Peyer's patch (tissue), 4 donors: ENCODE data around the gene BUB1B. TPM values are rescaled to one million over a fixed set of nuclear protein-coding genes. Genes with fewer than 3 reads are reported as not detected.
"Not testable (repeated sequence)": the region's sequence is repeated elsewhere in the genome, so short reads cannot be mapped to it uniquely, and the experiment has no call there.

Experiments
- DNase-seq, 3 donors: peaks; one replicate each; pipeline ENCODE4 v3.0.0-alpha.2; 2017 to 2019
- H3K27ac ChIP-seq, 4 donors: fragments of 200-600 bp; sonication (generic); one replicate each; pipeline ENCODE4 v1.5.1; 2016 to 2019
- H3K27me3 ChIP-seq, 2 donors: fragments of 200-600 bp; sonication (generic); one replicate each; pipeline ENCODE4 v1.5.1; 2019
- H3K36me3 ChIP-seq, 3 donors: fragments of 200-600 bp; sonication (generic); one replicate each; pipeline ENCODE4 v1.5.1; 2016 to 2019
- H3K4me1 ChIP-seq, 4 donors: fragments of 200-600 bp; sonication (generic); one replicate each; pipeline ENCODE4 v1.5.1; 2016 to 2019
- H3K4me3 ChIP-seq, 4 donors: fragments of 200-600 bp; sonication (generic); 1 replicate in 3 of 4; 2 replicates in 1 of 4; pipeline ENCODE4 v1.5.1; 2016 to 2019; ENCODE audit warnings: mild to moderate bottlenecking in 1 of 4
- H3K9me3 ChIP-seq, 4 donors: fragments of 200-600 bp; sonication (generic); one replicate each; pipeline ENCODE4 v1.5.1; 2016 to 2019; ENCODE audit warnings: mild to moderate bottlenecking in 1 of 4
- POLR2A ChIP-seq, 2 donors: fragments of 450-650 bp; IDR thresholded peaks; one replicate each; pipeline ENCODE4 v1.5.1; 2017; ENCODE audit warnings: antibody characterized with exemption in 2 of 2, mild to moderate bottlenecking in 2 of 2, moderate library complexity in 2 of 2
- total RNA-seq, 4 donors: library from RNA; depleted of rRNA; stranded (reverse); fragments of >200 nt; gene quantifications; one replicate each; pipeline ENCODE4 v1.1.0, GENCODE V29; 2016
- TF ChIP-seq, protein P1 (sequence below), 6 experiments: fragments of 450-650 bp in 4 of 6; fragments of 200-600 bp in 2 of 6; sonication (generic) in 1 of 6; IDR thresholded peaks; one replicate each; pipeline ENCODE4 v1.5.1; 2017 to 2019; ENCODE audit warnings: antibody characterized with exemption in 6 of 6, mild to moderate bottlenecking in 3 of 6, moderate library complexity in 1 of 6

Gene BUB1B, protein sequence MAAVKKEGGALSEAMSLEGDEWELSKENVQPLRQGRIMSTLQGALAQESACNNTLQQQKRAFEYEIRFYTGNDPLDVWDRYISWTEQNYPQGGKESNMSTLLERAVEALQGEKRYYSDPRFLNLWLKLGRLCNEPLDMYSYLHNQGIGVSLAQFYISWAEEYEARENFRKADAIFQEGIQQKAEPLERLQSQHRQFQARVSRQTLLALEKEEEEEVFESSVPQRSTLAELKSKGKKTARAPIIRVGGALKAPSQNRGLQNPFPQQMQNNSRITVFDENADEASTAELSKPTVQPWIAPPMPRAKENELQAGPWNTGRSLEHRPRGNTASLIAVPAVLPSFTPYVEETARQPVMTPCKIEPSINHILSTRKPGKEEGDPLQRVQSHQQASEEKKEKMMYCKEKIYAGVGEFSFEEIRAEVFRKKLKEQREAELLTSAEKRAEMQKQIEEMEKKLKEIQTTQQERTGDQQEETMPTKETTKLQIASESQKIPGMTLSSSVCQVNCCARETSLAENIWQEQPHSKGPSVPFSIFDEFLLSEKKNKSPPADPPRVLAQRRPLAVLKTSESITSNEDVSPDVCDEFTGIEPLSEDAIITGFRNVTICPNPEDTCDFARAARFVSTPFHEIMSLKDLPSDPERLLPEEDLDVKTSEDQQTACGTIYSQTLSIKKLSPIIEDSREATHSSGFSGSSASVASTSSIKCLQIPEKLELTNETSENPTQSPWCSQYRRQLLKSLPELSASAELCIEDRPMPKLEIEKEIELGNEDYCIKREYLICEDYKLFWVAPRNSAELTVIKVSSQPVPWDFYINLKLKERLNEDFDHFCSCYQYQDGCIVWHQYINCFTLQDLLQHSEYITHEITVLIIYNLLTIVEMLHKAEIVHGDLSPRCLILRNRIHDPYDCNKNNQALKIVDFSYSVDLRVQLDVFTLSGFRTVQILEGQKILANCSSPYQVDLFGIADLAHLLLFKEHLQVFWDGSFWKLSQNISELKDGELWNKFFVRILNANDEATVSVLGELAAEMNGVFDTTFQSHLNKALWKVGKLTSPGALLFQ
- 100 to 1,000 TPM in 1 of 4 donors, 10 to 100 TPM in 3; 10.6 to 120 (median 13.3) TPM for total RNA-seq

DNA sequence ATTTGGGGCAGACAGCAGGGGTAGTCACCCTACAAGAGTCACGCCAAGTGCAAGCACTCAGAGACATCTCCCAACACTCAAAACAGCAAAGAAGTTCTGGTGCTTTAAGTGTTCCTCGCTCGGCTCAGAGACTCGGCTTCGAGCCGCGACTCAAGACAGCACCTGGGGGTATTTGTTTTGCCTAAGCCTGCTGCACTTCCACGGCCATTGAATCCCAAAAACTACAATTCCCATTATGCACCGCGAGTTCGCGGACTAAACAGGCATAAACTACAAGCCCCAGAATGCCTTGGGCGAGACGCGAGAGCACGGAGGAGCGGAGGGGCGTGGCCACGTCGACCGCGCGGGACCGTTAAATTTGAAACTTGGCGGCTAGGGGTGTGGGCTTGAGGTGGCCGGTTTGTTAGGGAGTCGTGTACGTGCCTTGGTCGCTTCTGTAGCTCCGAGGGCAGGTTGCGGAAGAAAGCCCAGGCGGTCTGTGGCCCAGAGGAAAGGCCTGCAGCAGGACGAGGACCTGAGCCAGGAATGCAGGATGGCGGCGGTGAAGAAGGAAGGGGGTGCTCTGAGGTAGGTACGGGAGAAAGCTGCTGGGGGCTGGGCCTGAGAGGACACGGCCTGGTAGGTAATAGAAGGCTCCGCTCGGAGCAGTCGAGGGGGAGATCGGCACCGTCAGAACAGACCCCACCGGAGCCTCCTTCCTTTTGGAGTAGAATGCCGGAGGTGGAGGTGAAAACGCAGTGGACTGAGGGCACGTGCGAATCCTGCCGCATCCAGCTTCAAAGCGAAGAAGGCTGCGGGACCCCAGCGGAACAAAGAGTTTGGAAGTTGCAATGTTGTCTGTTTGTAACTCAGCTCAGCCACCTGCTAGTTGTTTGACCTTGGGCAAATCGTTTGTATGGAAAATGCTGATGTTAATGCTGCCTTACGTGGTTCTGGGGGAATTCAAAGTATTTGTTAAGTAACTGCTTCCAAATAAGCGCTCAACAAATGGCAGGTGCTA is at the start of gene BUB1B:
BUB1B (plus strand) TSS at position 381 of the 1,000 bp plus-strand sequence; CDS start at position 533, 152 bp downstream.
- H3K9me3 ChIP-seq: no peaks in the 10 kb centered on the region
- peaks cover 0 to 5% (median 0%) of the 10 kb centered on the region in 4 donors for H3K4me1 ChIP-seq
- peak within 1 kb of the TSS; percentile 44 to 80 (median 62) for H3K4me3 ChIP-seq
- no peaks in the 10 kb centered on the region for H3K27me3 ChIP-seq
- TF ChIP-seq, protein P1, sequence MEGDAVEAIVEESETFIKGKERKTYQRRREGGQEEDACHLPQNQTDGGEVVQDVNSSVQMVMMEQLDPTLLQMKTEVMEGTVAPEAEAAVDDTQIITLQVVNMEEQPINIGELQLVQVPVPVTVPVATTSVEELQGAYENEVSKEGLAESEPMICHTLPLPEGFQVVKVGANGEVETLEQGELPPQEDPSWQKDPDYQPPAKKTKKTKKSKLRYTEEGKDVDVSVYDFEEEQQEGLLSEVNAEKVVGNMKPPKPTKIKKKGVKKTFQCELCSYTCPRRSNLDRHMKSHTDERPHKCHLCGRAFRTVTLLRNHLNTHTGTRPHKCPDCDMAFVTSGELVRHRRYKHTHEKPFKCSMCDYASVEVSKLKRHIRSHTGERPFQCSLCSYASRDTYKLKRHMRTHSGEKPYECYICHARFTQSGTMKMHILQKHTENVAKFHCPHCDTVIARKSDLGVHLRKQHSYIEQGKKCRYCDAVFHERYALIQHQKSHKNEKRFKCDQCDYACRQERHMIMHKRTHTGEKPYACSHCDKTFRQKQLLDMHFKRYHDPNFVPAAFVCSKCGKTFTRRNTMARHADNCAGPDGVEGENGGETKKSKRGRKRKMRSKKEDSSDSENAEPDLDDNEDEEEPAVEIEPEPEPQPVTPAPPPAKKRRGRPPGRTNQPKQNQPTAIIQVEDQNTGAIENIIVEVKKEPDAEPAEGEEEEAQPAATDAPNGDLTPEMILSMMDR (IDR thresholded peaks at IDR 0.05): no peak
- TF ChIP-seq POLR2A (IDR thresholded peaks at IDR 0.05): no peak
- peak within 1 kb of the TSS in 1 of 4 donors; percentile 38 for H3K27ac ChIP-seq
- peak; percentile 92 to 97 (median 93) for DNase-seq
- no peaks in the 10 kb centered on the region for H3K36me3 ChIP-seq

DNA sequence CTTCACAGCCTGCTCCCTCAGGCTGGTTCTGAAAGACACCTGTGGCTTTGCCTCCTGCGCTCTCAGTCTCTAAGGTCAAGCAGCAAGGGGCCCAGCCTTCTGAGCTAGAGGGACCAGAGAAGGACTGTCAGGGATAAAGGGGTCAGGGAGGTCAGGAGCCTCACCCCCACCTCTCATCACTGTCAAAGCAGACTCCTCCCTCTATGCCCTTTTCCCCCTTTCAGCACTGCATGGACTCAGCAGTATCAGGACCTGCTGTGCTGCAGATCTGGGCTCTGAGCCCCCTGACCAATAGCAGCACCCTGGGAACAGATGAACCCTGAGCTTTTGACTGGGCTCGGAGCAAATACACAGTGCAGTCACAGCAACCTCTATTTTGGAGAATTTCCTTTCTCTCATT is 49.0 kb upstream of the BUB1B start:
- DNase-seq: no peak
- peaks cover 3 to 15% (median 9%) of the 10 kb centered on the region in 4 donors for H3K4me1 ChIP-seq
- no peaks in the 10 kb centered on the region for H3K27me3 ChIP-seq
- no peaks in the 10 kb centered on the region for H3K36me3 ChIP-seq
- TF ChIP-seq, protein P1 (IDR thresholded peaks at IDR 0.05): no peak
- no peak for TF ChIP-seq POLR2A (IDR thresholded peaks at IDR 0.05)
- no peaks in the 10 kb centered on the region for H3K9me3 ChIP-seq
- H3K27ac ChIP-seq: no peak overlapping the region
- H3K4me3 ChIP-seq: no peak overlapping the region

DNA sequence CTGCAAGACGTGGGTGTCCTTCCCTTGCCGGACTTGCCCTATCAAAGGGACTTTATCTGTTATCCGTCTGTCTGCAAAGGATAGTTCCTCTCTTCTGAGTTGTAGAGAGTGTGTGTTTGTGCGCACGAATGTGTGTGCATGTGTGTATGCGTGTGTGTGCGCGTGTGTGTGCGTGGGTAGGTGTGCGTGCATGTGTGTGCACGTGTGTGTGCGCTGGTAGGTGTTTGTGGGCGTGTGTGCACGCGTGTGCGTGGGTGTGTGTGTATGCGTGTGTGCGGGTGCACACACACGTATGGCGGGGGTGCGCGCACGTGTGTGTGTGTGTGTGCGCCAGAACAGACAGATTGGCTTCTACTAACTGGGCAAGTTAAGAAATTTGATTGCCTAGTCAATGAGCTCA is 48.1 kb upstream of the BUB1B start:
- DNase-seq: no peak
- Histone ChIP-seq H3K27me3 (no peaks in the 10 kb centered on the region), H3K4me1 (peaks cover 0 to 15% (median 3%) of the 10 kb centered on the region in 4 donors), H3K36me3 (no peaks in the 10 kb centered on the region), H3K9me3 (no peaks in the 10 kb centered on the region), H3K4me3 (no peak overlapping the region), H3K27ac (no peak overlapping the region)
- TF ChIP-seq POLR2A (IDR thresholded peaks at IDR 0.05): no peak
- TF ChIP-seq, protein P1 (IDR thresholded peaks at IDR 0.05): no peak

DNA sequence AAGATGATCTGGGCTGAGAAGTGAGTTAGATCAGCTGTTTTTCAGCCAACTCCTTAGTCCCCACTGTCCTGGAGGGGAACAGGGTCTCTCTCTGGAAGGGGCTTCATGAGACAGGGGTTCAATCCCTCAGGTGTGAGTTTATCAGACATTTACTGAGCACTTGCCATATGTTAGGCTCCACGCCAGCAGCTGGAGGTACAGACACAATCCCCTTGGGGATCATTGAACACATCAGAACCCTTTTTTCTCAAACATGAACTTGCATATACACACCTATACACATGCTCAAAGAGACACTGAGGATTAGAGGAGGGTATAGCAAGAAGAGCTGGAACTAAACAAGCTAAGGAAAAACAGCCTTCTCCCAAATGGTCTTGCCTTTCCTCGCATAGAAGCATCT is 46.7 kb upstream of the BUB1B start:
- no peak overlapping the region for H3K4me3 ChIP-seq
- H3K9me3 ChIP-seq: no peaks in the 10 kb centered on the region
- TF ChIP-seq POLR2A (IDR thresholded peaks at IDR 0.05): no peak
- TF ChIP-seq, protein P1 (IDR thresholded peaks at IDR 0.05): no peak
- H3K4me1 ChIP-seq: peaks cover 0 to 14% (median 2%) of the 10 kb centered on the region in 4 donors
- H3K27ac ChIP-seq: no peak overlapping the region
- no peaks in the 10 kb centered on the region for H3K36me3 ChIP-seq
- DNase-seq: peak in 1 of 3 donors; percentile 21
- H3K27me3 ChIP-seq: no peaks in the 10 kb centered on the region

DNA sequence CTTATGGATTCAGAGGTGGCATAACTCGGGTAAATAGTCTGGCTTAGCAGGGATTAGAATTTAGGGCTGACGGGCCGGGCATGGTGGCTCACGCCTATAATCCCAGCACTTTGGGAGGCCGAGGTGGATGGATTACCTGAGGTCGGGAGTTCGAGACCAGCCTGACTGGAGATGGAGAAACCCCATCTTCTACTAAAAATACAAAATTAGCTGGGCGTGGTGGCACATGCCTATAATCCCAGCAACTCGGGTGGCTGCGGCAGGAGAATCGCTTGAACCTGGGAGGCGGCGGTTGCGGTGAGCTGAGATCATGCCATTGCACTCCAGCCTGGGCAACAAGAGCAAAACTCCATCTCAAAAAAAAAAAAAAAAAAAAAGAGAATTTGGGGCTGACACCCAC is 45.8 kb upstream of the BUB1B start:
- peak in 1 of 3 donors; percentile 40 for DNase-seq
- H3K4me3 ChIP-seq, H3K9me3 ChIP-seq, H3K36me3 ChIP-seq, H3K27me3 ChIP-seq: not testable (repeated sequence)
- Histone ChIP-seq H3K27ac (peak overlapping the region in 2 of 4 donors; percentile 60 to 68), H3K4me1 (peaks cover 0 to 11% (median 0%) of the 10 kb centered on the region in 4 donors)
